NB4 (cell line): Measurements from ENCODE around the gene MRC2.

Source experiments
- POLR2A ChIP-seq: IDR thresholded peaks from 2 replicates; pipeline ENCODE4 v1.6.1; 2011; ENCODE audit warnings: mild to moderate bottlenecking; ENCODE audit not compliant: insufficient read length; ENCODE audit errors: extremely low read depth
- TF ChIP-seq, protein P1 (sequence below): IDR thresholded peaks from one replicate; pipeline ENCODE4 v1.5.1; 2012; ENCODE audit warnings: low read depth, low read length

GRCh38 chr17:62661337-62661736 lies 33.9 kb downstream of the MRC2 start:
- TF ChIP-seq POLR2A = no peak
- TF ChIP-seq, protein P1, sequence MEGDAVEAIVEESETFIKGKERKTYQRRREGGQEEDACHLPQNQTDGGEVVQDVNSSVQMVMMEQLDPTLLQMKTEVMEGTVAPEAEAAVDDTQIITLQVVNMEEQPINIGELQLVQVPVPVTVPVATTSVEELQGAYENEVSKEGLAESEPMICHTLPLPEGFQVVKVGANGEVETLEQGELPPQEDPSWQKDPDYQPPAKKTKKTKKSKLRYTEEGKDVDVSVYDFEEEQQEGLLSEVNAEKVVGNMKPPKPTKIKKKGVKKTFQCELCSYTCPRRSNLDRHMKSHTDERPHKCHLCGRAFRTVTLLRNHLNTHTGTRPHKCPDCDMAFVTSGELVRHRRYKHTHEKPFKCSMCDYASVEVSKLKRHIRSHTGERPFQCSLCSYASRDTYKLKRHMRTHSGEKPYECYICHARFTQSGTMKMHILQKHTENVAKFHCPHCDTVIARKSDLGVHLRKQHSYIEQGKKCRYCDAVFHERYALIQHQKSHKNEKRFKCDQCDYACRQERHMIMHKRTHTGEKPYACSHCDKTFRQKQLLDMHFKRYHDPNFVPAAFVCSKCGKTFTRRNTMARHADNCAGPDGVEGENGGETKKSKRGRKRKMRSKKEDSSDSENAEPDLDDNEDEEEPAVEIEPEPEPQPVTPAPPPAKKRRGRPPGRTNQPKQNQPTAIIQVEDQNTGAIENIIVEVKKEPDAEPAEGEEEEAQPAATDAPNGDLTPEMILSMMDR = no peak
